GF-D8 (cell line): ENCODE results near the gene SMIM35.
A peak's percentile ranks its signal among the peaks of the same experiment; 100 is the strongest.
"Not testable (repeated sequence)": the region's sequence is repeated elsewhere in the genome, so short reads cannot be mapped to it uniquely, and the experiment has no call there.

Experiments used
- DNase-seq: peaks from one replicate; lab custom pipeline; 2025; lab: John Stamatoyannopoulos, UW

The SMIM35 gene

DNA sequence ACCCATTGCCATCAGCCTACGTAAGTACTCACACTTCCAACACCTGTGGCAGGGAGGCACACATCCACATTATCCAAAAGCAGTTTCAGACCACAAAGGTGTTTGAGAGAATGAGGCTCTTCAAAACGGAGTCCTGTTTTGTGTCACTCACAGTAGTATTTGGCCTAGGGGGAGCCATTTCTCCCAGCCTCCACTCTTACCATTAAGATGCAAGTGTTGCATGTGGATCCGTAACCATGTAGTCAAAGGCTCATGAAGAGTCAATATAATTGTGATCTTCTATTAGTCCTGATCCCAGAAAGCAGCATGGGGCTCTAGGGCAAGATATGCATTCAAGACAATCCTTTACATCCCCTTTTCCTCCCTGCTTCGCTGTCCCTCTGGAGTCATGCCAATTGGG lies 59.1 kb downstream of the SMIM35 start:
- no peak for DNase-seq

- no peak for DNase-seq
Measured at GRCh38 chr11:118021146-118021545, 65.6 kb downstream of the SMIM35 start.

- DNase-seq = no peak
Measured at GRCh38 chr11:118018401-118018800, 68.4 kb downstream of the SMIM35 start.

- DNase-seq = no peak
Measured at GRCh38 chr11:118017631-118018315, 69.0 kb downstream of the SMIM35 start.

- no peak for DNase-seq
Measured at GRCh38 chr11:118017111-118017510, 69.7 kb downstream of the SMIM35 start.

DNA sequence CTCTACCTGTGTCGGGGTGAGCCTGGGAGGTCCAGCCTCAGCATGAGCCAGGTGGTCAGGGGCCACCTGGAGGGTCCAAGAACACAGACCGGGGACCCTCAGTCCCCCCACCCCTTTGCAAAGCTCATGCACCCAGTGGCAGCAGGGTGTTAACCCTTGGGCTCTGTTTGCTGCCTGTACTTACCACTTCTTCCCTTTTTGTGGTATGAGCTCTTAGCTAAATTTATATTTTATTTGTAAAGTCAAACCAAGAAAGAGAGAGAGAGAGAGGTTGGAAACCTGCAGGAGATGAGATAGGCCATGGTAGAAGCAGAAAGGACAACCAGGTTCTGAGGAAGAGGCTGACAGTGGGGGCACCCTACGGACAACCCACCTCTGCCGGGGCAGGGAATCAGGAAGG lies 70.7 kb downstream of the SMIM35 start:
- no peak for DNase-seq

- DNase-seq = no peak
Measured at GRCh38 chr11:118015385-118015841, 71.3 kb downstream of the SMIM35 start.

GRCh38 chr11:118014022-118014421 lies 72.7 kb downstream of the SMIM35 start:
- DNase-seq = no peak

- DNase-seq = peak; percentile 89
Measured at GRCh38 chr11:118012083-118012669, 74.6 kb downstream of the SMIM35 start.

DNA sequence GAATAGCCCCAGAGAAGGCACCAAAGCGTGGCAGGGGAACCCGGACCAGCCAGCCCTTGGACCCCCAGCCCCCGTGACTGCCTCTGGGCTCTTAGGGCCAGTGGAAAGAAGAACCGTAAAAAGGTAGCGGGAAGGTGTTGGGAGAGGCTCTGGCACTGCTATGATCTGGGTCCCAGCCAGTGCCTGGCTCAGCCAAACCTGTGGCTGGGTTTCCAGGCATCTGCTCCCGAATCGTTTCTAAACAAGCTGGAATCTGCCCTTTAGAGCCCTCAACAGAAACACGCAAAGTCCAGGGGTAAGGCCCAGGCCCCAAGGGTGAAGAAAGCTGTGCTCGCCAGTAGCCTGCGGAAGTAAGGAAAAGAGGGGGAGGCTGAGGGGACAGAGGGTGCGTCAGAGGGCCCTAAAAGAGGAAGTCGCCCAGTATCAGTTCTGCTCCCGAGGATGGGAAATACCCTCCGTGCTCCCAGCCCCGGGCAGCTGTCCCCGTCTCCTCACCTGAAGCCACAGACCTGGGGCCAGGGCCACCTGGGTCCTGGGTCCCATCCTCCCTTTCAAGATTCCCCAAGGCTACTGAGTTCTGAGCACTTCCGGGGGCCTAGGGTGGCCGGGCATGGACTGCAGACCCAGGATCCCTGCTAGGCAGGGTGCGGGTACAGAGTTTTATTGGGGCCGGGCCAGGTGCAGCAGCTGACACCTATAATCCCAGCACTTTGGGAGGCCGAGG lies 75.9 kb downstream of the SMIM35 start:
- DNase-seq = peak; percentile 88

DNA sequence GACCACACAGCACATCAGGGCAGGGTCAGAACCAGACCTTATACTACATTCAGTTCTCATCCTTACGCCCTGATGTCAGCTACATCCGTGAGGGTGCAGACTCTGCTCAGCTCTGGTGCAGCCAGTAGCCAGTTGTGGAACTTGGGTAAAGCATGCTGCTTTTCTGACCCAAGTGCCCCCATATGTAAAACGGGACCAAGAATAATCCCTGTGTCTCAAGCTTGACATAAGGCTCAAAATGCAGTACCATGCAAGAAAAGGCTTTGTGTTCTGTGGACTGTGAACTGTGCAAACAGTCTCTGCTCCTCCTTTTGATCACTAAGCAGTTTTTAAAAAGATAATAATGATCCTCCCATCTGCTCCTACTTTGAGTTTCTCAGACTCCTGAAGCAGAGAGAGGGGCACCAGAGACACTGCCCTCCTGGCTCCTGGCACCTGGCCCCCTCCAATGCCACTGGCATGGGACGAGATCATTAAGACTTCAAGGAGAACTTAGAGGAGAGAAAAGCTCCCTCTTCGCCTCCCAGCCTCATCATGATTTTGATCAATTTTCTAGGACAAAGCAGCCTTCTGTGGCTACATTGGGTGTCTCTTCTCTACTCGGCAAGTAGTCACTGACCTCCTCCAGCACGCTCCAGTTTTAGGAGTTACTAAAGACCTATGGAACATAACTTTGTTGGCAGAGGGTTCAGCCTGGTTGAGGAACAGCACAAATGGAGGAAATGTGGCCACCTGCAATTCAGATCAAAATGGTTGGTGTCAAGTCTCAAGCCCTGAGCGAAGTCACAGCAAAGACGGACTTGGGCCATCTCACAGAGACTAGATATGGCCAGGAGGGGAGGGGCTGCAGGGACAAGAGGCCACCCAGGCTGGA lies 76.7 kb downstream of the SMIM35 start:
- no peak for DNase-seq

DNA sequence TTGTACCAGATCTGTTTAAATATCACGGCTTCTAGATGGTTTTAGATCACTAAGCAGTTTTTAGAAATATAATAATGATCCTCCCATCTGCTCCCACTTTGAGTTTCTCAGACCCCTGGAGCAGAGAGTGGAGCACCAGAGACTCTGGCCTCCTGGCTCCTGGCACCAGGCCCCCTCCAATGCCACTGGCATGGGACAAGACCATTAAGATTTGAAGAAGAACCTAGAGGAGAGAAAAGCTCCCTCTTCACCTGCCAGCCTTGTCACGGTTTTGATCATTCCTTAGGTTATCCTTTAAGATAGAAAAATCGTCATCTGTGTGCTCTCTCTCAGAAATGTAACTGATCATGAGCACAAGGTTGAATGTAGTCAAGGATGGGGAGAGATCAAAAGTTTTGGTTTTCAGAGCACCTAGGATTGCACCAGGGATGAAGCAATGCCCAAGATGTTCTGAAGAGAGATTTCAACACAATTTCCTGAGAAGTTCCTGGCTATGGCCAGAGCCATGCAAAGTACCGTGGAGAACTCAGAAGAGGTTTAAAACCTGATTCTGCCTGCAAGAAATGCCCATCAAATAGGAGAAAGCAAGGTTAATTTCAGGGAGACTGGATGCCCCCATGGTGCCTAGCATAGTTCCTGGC lies 78.4 kb downstream of the SMIM35 start:
- peak; percentile 86 for DNase-seq

DNA sequence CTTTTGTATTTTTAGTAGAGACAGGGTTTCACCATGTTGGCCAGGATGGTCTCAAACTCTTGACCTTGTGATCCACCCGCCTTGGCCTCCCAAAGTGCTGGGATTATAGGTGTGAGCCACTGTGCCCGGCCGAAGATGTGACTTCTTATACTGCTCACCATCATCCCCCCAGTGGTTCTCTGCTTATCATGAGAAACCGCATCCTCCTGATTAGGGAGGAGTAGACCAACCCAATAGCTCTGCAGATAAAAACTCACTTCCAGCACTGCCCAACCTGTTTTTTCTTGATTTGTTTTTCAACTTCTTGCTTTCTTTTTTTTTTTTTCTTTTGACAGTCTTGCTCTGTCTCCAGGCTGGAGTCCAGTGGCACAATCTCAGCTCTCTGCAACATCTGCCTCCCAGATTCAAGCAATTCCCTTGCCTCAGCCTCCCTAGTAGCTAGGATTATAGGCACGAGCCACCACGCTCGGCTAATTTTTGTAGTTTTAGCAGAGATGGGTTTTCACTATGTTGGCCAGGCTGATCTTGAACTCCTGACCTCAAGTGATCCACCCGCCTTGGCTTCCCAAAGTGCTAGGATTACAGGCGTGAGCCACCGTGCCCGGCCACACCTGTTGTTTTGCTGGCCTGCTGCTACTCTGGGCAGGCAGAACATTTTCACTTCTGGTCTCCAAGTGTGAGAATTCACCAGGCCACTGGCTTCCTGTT lies 79.0 kb downstream of the SMIM35 start:
- not testable (repeated sequence) for DNase-seq

DNA sequence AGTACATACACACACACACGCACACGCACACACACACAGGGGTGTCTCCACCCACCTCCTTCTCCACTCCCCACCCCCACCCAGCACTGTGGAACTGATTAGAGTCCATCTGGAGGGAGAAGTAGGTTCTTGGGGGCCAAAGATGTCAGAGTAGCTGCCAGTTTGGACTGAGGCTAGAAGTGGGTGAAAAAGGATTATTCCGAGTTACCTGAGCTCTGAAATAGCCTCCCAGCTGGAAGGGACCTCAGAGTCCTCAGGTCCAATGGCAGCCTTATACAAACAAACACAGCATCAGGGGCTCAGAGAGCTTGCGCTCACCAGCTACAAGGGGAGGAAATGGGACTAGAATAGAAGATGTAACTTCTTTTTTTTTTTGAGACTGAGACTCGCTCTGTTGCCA lies 79.7 kb downstream of the SMIM35 start:
- no peak for DNase-seq

GRCh38 chr11:118006153-118006534 lies 80.6 kb downstream of the SMIM35 start:
- no peak for DNase-seq

- no peak for DNase-seq
Measured at GRCh38 chr11:118005224-118006152, 81.3 kb downstream of the SMIM35 start.

GRCh38 chr11:118004543-118005223 lies 82.1 kb downstream of the SMIM35 start:
- no peak for DNase-seq

GRCh38 chr11:118003456-118003855 lies 83.3 kb downstream of the SMIM35 start:
- DNase-seq = no peak
